ENCODE measurements around the gene ELL.

- TF ChIP-seq CTCF (IDR thresholded peaks at IDR 0.05): no peak
- no peak for TF ChIP-seq EP300 (IDR thresholded peaks at IDR 0.05)
Observed at GRCh38 chr19:18490728-18491127, 31.1 kb downstream of the ELL start.
